GM12872 (cell line): ENCODE measurements around the gene CEP112.

ENCODE experiments used
- TF ChIP-seq, protein P1 (sequence below): IDR thresholded peaks from 3 replicates; pipeline ENCODE4 v1.5.1; 2011; ENCODE audit warnings: low read depth, mild to moderate bottlenecking, low read length, moderate library complexity; ENCODE audit not compliant: insufficient read depth

Gene CEP112

DNA sequence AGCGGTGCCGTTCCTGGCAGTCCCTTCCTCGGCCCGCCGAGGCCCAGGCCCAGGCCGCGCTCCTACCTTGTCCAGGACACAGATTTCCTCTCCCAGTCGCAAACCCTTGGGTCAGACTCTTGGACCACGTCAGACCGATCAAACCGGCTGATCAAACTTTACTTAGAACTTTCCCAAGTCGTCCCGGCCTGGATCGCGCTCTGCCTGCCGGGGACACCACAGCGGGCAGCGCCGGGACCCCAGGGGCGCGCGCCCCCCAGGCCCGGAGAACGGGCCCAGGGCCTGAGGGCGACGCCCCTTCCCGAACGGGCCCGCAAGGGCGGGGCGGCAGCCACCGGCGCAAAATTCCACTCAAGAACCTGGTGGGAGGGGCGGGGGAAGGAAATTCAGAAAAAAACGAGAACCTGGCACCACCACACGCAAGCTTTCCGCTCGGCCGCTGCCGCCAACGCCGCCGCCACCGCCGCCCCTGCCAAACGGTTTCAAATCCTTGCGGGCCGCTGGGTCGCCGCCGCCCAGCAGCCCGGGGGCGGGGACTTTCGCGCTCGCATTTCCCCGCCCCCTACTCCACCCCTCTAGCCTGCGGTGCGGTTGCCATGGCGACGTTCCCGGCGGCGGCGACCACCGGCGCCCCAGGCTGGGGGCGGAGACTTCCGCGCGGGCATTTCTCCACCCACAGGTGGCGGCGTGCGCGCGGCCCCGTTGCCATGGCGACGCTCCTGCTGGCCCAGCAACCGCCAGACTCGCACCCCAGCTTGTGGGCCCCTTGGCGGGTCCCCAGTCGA, at the start of gene CEP112:
CEP112 (minus strand) TSS at position 541 of the 785 bp plus-strand sequence.
- TF ChIP-seq, protein P1, sequence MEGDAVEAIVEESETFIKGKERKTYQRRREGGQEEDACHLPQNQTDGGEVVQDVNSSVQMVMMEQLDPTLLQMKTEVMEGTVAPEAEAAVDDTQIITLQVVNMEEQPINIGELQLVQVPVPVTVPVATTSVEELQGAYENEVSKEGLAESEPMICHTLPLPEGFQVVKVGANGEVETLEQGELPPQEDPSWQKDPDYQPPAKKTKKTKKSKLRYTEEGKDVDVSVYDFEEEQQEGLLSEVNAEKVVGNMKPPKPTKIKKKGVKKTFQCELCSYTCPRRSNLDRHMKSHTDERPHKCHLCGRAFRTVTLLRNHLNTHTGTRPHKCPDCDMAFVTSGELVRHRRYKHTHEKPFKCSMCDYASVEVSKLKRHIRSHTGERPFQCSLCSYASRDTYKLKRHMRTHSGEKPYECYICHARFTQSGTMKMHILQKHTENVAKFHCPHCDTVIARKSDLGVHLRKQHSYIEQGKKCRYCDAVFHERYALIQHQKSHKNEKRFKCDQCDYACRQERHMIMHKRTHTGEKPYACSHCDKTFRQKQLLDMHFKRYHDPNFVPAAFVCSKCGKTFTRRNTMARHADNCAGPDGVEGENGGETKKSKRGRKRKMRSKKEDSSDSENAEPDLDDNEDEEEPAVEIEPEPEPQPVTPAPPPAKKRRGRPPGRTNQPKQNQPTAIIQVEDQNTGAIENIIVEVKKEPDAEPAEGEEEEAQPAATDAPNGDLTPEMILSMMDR, result no peak

DNA sequence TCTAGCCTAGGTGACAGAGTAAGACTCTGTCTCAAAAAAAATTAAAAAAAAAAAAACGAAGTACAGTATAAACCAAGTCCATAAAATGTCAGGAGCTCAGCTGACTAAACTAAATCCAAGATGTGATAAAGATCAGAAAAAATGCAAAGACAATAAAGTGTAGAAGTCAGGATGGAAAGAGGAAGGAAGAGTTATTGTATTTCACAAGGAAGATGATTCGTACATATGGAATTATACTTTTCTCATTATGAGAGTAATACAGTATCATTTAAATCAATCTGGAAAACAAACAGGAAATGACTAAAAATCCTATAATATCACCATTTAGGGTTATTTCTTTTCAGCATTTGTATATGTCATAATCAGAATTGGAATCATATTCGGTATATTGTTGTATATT, 48.7 kb upstream of the CEP112 start:
- TF ChIP-seq, protein P1, result no peak

DNA sequence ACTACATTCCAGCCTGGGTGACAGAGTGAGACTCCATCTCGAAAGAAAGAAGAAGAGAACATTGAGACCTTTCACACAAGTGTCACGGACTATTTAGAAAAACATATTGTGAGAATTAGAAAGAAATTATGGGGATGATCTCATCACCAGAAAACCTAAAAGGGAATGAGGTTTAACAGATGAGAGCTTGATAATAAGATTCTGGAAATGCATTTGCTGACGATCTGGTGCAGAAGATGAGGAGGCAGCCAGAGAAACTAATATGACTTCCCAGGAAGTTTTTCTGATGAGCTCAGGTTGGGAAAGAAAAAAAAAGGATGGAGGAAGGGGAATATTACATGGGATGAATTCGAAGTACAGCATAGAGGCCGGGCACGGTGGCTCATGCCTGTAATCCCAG, 48.1 kb upstream of the CEP112 start:
- TF ChIP-seq, protein P1, result no peak

DNA sequence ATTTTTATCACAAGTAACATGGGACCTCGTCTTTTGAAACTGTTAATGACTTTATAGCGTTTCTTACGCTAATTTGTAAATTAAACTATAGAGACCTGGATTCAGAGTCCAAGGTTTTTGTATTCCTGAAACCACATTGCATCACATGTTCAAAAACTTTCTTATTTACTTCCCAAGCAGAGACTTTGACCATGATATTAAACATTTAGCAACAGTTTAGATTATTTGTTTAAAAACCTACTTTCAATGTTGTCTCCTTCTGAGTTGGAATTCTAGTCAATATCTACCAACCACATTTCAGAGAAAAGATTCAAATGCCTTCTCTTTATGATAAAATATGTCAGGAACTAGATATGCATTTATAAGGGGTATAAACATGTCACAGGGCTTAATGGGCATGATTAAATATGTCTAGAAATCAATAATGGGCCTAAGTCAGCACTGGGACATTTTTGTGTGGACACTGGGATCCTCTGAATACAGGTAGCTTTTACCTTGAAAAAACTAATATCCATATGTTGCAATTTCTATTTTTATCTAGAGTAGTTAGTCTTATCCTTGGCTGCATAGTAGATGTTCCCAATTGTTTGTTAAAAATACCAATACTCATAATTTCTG, 43.6 kb upstream of the CEP112 start:
- TF ChIP-seq, protein P1, result no peak

DNA sequence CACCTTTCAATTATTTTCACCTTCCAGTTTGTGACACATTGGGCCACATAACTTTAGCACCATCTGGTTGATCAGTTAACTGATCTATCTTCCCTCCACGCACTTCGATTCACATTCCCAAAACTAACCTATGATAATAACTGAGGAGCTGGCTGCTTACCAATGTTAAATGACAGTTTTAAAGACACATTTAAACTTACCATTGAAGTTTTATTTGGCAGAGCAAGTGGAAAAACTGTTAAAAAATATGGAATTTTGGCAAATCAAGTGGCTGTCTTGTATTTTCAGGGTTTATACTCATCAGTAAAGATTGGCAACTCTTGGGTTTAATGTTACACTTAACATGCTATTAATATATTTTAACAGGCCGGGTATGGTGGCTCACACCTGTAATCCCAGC, 42.7 kb upstream of the CEP112 start:
- TF ChIP-seq, protein P1, result no peak

DNA sequence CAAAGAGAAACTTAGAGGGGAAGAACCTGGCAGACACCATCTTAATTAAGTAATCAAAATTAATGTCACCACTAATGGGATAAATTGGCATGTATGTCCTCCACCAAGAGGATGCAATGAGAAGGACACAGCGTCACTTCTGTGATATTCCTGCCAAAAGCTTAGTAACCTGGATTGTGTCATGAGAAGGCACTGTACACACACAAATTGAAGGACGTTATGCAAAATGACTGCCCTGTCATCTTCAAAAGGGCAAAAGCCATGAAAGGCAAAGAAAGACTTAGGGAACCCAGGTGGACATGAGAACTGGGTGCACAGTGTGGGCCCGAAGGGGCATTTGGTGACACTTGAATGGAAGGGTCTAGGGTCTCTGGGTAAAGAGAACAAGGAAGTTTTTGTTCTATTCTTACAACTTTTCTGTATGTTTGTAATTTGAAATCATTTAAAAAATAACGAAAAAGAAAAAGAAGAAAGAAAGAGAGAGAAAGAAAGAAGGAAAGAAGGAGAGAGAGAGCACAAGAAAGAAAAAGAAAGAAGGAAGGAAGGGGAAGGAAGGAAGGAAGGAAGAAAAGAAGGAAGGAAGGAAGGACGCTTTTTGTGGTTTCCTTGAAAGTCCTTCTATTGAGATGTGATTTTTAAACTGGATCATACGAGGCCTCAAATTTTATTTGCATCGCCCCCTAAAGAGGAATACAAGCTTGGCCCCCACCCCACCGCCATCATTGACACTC, 41.3 kb upstream of the CEP112 start:
- TF ChIP-seq, protein P1, result no peak

DNA sequence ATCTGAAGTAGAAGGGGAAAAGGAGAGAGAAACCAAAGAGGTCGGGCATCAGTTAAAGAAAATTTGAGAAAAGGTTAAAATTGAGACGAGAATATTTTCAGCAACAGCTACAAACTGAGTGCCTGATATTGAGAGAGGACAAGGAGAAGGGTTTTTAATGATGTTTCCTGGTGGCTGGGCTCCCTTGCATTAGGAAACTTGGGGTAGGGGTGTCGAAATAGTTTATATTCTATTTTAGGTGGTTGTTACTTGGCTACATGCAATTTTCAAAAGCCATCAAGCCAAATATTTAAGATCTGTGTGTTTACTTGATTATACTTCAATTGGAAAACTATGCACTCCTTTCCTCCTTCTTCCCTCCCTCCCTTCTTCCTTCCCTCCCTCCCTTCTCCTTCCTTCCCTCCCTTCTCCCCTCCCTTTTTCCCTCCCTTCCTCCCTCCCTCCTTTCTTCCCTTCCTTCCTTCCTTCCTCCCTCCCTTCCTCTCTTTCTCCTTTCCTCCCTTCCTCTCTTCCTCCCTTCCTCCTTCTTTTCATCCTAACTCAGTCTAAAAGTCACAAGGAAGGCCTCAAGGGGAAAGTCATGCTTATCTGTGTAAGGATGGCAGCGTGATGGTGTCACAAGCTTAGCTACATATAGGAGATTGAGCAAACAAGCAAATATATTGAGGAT, 39.1 kb upstream of the CEP112 start:
- TF ChIP-seq, protein P1, result no peak
